ENCODE data around the gene RBCK1. TPM values are rescaled to one million over a fixed set of nuclear protein-coding genes. Genes with fewer than 3 reads are reported as not detected.

RBCK1 gene
- total and polyA plus RNA-seq, 8 donors = 30.7 to 211 (median 98.2) TPM

DNA sequence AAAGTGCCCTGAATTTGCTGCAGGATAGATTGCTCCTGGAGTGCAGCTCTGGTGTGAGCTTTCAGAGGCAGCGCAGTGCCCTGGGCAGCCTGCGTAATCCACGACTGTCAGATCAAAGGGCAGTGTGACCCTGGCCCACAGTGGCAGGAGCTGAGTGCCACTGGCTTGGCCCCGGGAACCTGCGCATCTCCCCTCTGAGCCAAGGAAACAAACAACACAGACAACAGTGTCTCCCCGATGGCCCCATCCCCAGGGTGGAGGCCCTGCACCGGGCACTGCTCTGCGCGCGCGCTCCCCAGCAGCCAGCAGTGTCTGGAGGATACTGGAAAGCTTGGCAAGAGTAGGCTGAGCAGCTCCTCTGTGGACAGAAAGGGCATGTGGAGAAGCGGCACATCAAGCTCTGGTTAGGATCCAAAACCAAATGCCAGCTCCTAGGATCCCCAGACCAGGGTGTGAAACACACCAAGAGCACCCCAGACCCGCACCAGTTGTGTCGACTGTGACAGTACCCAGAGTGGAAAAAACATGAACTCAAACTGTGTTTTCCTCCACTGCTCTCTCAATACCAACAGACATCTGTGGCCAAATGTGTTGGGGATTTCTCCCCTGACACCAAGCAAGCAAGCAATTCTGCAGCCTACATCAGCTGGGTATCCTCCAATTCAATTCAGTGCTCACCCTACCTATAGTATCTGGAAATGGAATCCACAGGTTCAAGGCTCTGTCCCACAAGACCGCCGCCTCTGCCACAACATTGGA lies 26.7 kb downstream of the RBCK1 start:
- TF ChIP-seq POLR2A (IDR thresholded peaks at IDR 0.05) (no peak), EP300 (IDR thresholded peaks at IDR 0.05) (no peak), POLR2AphosphoS5 (IDR thresholded peaks at IDR 0.05) (no peak)
- TF ChIP-seq, protein P1, sequence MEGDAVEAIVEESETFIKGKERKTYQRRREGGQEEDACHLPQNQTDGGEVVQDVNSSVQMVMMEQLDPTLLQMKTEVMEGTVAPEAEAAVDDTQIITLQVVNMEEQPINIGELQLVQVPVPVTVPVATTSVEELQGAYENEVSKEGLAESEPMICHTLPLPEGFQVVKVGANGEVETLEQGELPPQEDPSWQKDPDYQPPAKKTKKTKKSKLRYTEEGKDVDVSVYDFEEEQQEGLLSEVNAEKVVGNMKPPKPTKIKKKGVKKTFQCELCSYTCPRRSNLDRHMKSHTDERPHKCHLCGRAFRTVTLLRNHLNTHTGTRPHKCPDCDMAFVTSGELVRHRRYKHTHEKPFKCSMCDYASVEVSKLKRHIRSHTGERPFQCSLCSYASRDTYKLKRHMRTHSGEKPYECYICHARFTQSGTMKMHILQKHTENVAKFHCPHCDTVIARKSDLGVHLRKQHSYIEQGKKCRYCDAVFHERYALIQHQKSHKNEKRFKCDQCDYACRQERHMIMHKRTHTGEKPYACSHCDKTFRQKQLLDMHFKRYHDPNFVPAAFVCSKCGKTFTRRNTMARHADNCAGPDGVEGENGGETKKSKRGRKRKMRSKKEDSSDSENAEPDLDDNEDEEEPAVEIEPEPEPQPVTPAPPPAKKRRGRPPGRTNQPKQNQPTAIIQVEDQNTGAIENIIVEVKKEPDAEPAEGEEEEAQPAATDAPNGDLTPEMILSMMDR (IDR thresholded peaks at IDR 0.05) = no peak
- no peak overlapping the region for H3K27ac ChIP-seq
- intact Hi-C loops (cut with DNase I; ENCODE audit: low total_unique reads) = no loop called here
- no peak for DNase-seq
- H3K4me1 ChIP-seq = peaks cover 0 to 32% (median 8%) of the 10 kb centered on the region in 4 donors
- H3K27me3 ChIP-seq = no peaks in the 10 kb centered on the region
- 86 to 93% (median 87%) methylated on average over 12 to 16 of the region's 16 CpGs for WGBS, 5 donors
- H3K9me3 ChIP-seq = no peaks in the 10 kb centered on the region
- H3K4me3 ChIP-seq = no peak overlapping the region
- H3K36me3 ChIP-seq = peaks cover 55 to 95% (median 90%) of the 10 kb centered on the region in 4 donors

DNA sequence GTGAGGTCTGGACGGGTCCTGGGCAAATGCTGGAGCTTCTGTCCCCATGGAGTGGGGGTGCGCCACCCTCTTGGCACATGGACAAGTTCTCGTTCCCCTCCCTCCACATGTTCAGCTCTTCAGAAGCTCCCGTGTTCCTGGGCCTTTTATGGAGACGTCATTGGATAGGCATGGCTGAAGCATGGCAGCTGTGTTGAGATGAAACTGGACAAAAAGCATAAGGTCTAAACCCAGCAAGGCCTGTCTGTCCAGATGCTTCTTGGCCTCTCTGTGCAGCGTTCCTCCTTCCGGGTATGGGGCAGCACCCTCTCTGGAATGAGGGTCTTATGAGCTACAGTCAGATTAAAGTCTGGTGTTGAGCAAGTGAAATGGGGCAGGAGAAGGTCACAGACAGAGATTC lies 27.5 kb downstream of the RBCK1 start:
- Histone ChIP-seq H3K27me3 (no peaks in the 10 kb centered on the region), H3K4me3 (no peak overlapping the region), H3K9me3 (no peaks in the 10 kb centered on the region), H3K4me1 (peaks cover 0 to 32% (median 8%) of the 10 kb centered on the region in 4 donors), H3K27ac (no peak overlapping the region), H3K36me3 (peaks cover 55 to 95% (median 90%) of the 10 kb centered on the region in 4 donors)
- intact Hi-C loops (cut with DNase I; ENCODE audit: low total_unique reads) = no loop called here
- TF ChIP-seq POLR2AphosphoS5 (IDR thresholded peaks at IDR 0.05) = no peak
- no peak for TF ChIP-seq POLR2A (IDR thresholded peaks at IDR 0.05)
- TF ChIP-seq EP300 (IDR thresholded peaks at IDR 0.05) = no peak
- TF ChIP-seq, protein P1 (IDR thresholded peaks at IDR 0.05) = no peak
- no peak for DNase-seq
- 66 to 78% (median 72%) methylated on average over 7 of the region's 7 CpGs for WGBS, 5 donors

DNA sequence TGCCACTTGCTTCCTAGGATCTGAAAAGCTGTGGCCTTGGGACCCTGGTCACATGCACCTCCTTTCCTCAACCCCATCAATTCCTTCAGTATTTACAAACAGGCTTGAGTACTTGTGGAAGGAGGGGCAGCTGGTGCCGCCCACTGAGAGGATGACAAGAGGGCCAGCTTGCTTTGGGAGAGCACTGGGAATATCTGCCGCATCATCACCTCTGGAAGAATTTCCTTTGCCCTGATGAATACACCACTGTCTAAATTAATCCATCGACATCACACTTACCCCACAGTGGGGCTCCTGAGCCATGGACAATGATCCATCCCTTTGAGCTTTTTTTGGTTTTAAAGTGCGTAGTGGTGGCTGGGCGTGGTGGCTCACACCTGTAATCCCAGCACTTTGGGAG lies 28.4 kb downstream of the RBCK1 start:
- WGBS, 5 donors = 85 to 95% (median 92%) methylated on average over 5 of the region's 5 CpGs
- H3K9me3 ChIP-seq = no peaks in the 10 kb centered on the region
- TF ChIP-seq EP300 (IDR thresholded peaks at IDR 0.05) = no peak
- TF ChIP-seq, protein P1 (IDR thresholded peaks at IDR 0.05) = no peak
- H3K4me3 ChIP-seq = no peak overlapping the region
- no peak for DNase-seq
- H3K4me1 ChIP-seq = peaks cover 0 to 32% (median 8%) of the 10 kb centered on the region in 4 donors
- H3K27ac ChIP-seq = no peak overlapping the region
- H3K27me3 ChIP-seq = no peaks in the 10 kb centered on the region
- intact Hi-C loops (cut with DNase I; ENCODE audit: low total_unique reads) = no loop called here
- peaks cover 61 to 95% (median 90%) of the 10 kb centered on the region in 4 donors for H3K36me3 ChIP-seq

DNA sequence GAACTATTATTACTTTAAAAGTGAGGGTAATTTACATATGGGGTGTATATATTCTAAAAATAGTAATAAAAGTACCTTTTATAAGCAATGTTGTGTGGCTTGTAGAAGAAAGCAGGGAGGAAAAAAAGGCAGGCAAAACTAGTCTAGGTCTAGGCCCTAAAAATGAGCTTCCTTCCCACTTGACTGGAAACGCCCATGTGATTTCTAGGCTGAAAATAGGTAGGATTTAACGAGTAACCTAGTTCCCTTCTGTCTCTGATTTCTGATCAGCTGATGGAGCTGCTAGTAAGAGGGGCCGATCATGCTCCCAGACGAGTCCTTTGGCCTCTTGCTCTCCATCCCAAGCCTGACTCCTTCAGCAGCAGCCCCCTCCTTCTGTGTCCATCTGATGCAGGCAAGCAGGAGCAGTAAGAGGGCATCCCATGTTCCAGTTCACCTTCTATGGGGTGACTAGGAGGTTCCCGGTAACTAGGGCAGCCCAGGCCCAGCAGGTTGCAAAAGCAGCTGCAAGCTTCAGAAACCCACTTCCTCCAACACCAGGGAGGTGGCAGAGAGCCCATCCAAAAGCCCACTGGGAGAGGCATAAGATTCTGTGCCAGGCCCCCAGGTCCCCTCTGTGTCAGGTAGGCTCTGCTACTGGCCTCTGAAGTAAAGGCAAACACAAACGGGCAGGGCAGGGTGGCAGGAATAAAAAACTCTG lies 29.8 kb downstream of the RBCK1 start:
- H3K27ac ChIP-seq = peak overlapping the region in 3 of 5 donors; percentile 13 to 67 (median 47)
- peak overlapping the region in 1 of 4 donors; percentile 14 for H3K4me3 ChIP-seq
- peaks cover 73 to 95% (median 90%) of the 10 kb centered on the region in 4 donors for H3K36me3 ChIP-seq
- intact Hi-C loops (cut with DNase I; ENCODE audit: low total_unique reads) = no loop called here
- TF ChIP-seq EP300 (IDR thresholded peaks at IDR 0.05) (no peak), POLR2A (IDR thresholded peaks at IDR 0.05) (no peak), POLR2AphosphoS5 (IDR thresholded peaks at IDR 0.05) (no peak)
- TF ChIP-seq, protein P1 (IDR thresholded peaks at IDR 0.05) = no peak
- no peaks in the 10 kb centered on the region for H3K9me3 ChIP-seq
- 68 to 76% (median 73%) methylated on average over 6 of the region's 6 CpGs for WGBS, 5 donors
- no peak for DNase-seq
- H3K4me1 ChIP-seq = peaks cover 0 to 32% (median 8%) of the 10 kb centered on the region in 4 donors
- H3K27me3 ChIP-seq = no peaks in the 10 kb centered on the region

Data from stomach (tissue), 9 donors.